ENCODE measurements around the gene MTHFD2L.

Gene MTHFD2L

DNA sequence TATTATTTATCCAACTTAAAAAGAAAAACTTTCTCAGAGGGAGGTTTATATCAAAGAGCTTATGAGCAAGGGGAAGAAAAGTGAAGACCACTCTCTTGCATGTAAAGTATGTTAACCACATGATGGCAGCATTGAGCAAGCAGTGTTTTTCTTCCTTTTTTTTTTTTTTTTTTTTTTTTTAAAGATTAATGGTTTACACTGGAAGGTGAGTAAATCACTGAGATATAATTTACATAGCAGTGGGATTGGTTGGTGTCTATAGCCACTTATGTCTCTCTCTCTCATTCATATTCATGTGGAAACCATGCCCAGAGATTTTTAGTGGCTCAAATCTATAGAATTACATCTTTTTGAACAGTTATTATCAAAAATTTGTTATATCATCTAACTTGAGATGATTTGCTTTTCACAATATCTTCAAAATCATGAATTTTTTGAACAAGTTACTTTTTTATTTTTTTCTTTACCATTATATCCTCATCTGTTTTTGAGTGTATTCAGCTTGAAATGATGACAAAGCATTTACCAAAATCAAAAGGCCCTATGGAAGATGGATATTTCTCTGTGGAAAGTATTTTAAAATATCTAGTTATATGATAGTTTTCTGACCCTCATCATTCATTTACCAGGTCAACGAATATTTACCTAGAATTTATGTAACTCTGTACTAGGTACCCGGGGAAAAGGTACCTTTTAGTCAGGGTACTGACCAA is 31.6 kb downstream of the MTHFD2L start:
- Histone ChIP-seq H3K27ac (no peak overlapping the region), H3K4me3 (no peak overlapping the region), H3K36me3 (ENCODE audit: insufficient read depth, low read length) (no peaks in the 10 kb centered on the region), H3K9me3 (ENCODE audit: low read depth, low read length) (no peaks in the 10 kb centered on the region), H3K9ac (ENCODE audit: insufficient read length) (no peak overlapping the region)
- TF ChIP-seq EZH2 (IDR thresholded peaks at IDR 0.05) (no peak), POLR2AphosphoS5 (IDR thresholded peaks at IDR 0.05; ENCODE audit: borderline replicate concordance, low read depth, low read length) (no peak), FOXP2 (optimal IDR thresholded peaks at IDR 0.05; ENCODE audit: control extremely low read depth, extremely low read length, insufficient read depth) (no peak)
- peak; percentile 47 for DNase-seq (ENCODE audit: low read depth, low spot score)

DNA sequence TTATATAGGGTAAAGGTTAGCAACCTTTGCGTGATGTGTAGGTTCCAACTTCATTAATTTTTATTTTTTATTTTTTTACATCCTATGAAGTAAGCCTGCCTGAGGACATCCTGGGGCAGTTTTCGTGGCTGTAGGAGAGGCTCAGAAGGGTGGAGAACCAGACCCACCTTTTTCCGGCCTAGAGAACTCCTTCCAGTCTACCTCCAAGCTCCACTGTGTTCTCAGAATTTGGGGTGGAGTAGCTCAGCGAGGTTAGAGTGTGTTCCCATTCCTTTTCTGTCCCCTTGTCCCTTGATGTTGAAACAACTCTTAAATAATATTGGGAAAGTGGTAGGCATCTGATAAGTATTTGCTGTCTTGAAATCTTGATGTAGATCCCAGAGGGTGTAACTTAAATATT is 32.4 kb downstream of the MTHFD2L start:
- Histone ChIP-seq H3K4me3 (no peak overlapping the region), H3K27ac (no peak overlapping the region), H3K9me3 (ENCODE audit: low read depth, low read length) (no peaks in the 10 kb centered on the region), H3K9ac (ENCODE audit: insufficient read length) (no peak overlapping the region), H3K36me3 (ENCODE audit: insufficient read depth, low read length) (no peaks in the 10 kb centered on the region)
- no peak for DNase-seq (ENCODE audit: low read depth, low spot score)
- TF ChIP-seq POLR2AphosphoS5 (IDR thresholded peaks at IDR 0.05; ENCODE audit: borderline replicate concordance, low read depth, low read length), result no peak
- no peak for TF ChIP-seq EZH2 (IDR thresholded peaks at IDR 0.05)
- no peak for TF ChIP-seq FOXP2 (optimal IDR thresholded peaks at IDR 0.05; ENCODE audit: control extremely low read depth, extremely low read length, insufficient read depth)

DNA sequence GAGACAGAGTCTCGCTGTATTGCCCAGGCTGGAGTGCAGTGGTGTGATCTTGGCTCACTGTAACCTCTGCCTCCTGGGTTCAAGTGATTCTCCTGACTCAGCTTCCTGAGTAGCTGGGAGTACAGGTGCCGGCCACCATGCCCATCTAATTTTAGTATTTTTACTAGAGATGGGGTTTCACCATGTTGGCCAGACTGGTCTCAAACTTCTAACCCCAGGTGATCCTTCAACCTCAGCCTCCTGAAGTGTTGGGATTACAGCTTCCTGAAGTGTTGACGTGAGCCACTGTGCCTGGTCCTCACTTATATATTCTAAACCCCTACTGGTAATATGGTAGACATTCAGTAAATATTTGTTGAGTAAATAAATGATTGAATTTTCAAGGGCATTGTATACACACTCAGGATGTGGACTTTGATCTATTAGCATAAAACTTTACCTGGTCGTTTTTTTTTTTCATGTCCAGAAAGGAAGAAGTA is 33.0 kb downstream of the MTHFD2L start:
- Histone ChIP-seq H3K9ac (ENCODE audit: insufficient read length) (no peak overlapping the region), H3K36me3 (ENCODE audit: insufficient read depth, low read length) (no peaks in the 10 kb centered on the region), H3K4me3 (no peak overlapping the region), H3K27ac (no peak overlapping the region), H3K9me3 (ENCODE audit: low read depth, low read length) (no peaks in the 10 kb centered on the region)
- TF ChIP-seq EZH2 (IDR thresholded peaks at IDR 0.05) (no peak), POLR2AphosphoS5 (IDR thresholded peaks at IDR 0.05; ENCODE audit: borderline replicate concordance, low read depth, low read length) (no peak), FOXP2 (optimal IDR thresholded peaks at IDR 0.05; ENCODE audit: control extremely low read depth, extremely low read length, insufficient read depth) (no peak)
- no peak for DNase-seq (ENCODE audit: low read depth, low spot score)

DNA sequence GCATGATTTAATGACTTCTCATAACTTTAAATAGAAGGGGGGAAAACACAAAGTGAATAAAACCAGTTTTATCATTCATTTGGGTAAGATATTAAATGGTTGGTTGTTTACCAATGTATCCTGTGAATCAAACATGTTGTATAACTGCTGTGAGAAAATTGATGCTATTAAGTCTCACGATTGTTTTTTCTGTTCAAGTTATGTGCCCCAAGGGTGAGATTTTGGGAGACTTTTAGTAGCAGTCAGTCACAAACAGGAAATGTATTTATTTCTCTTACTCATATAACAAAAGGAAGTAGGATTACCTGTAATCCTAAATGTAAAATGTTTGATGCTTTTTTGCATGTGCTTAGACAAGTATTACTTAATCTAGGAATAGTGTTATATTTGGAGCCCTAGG is 39.2 kb downstream of the MTHFD2L start:
- Histone ChIP-seq H3K4me3 (no peak overlapping the region), H3K27ac (no peak overlapping the region), H3K9me3 (ENCODE audit: low read depth, low read length) (no peaks in the 10 kb centered on the region), H3K36me3 (ENCODE audit: insufficient read depth, low read length) (peaks cover 6% of the 10 kb centered on the region; the same call in 1 of the 2 replicates), H3K9ac (ENCODE audit: insufficient read length) (no peak overlapping the region)
- TF ChIP-seq FOXP2 (optimal IDR thresholded peaks at IDR 0.05; ENCODE audit: control extremely low read depth, extremely low read length, insufficient read depth) (no peak), EZH2 (IDR thresholded peaks at IDR 0.05) (no peak), POLR2AphosphoS5 (IDR thresholded peaks at IDR 0.05; ENCODE audit: borderline replicate concordance, low read depth, low read length) (no peak)
- no peak for DNase-seq (ENCODE audit: low read depth, low spot score)

DNA sequence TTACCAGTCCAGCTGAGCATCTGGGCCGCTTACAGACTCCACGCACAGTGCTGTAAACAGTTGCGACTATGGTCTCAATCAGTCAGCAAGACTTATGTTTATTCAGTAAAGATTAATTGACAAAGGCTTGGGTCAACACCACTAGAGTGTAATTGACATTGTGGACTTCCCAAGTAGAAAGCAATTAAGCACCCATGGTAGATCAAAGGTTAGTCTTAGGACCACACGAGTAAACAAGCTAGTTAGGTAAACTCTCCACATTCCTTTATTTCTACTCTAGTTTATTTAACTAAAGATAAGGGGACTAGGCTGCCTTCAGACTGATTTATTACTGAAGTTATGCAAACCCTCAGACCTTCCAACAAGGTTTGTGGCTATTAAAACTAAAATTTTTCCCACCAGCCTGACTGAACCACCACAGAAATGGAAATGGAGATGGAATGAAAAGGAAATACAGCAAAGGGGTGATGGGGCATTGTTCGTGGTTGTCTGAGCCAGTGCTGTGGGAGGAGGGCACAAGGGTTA is 44.2 kb downstream of the MTHFD2L start:
- no peak for DNase-seq (ENCODE audit: low read depth, low spot score)
- no peak overlapping the region for H3K4me3 ChIP-seq
- no peaks in the 10 kb centered on the region for H3K9me3 ChIP-seq (ENCODE audit: low read depth, low read length)
- no peak overlapping the region for H3K27ac ChIP-seq
- TF ChIP-seq POLR2AphosphoS5 (IDR thresholded peaks at IDR 0.05; ENCODE audit: borderline replicate concordance, low read depth, low read length), result no peak
- H3K36me3 ChIP-seq (ENCODE audit: insufficient read depth, low read length), result peaks cover 6% of the 10 kb centered on the region; the same call in 1 of the 2 replicates
- no peak overlapping the region for H3K9ac ChIP-seq (ENCODE audit: insufficient read length)

DNA sequence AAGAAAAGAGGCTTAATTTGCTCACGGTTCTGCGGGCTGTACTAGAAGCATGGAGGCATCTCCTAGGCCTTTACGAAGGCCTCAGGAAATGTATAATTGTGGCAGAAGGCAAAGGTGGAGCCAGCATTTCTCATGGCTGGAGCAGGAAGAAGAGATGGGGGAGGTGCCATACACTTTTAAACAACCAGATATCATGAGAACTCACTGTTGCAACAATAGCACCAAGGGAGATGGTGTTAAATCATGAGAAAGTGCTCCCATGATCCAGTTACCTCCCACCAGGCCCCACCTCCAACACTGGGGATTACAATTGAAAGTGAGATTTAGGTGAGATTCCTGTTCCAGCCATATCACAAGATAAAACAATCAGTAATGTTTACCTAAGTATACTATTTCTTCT is 45.5 kb downstream of the MTHFD2L start:
- no peak for DNase-seq (ENCODE audit: low read depth, low spot score)
- no peaks in the 10 kb centered on the region for H3K9me3 ChIP-seq (ENCODE audit: low read depth, low read length)
- H3K36me3 ChIP-seq (ENCODE audit: insufficient read depth, low read length), result peaks cover 6% of the 10 kb centered on the region; the same call in 1 of the 2 replicates
- no peak overlapping the region for H3K27ac ChIP-seq
- no peak overlapping the region for H3K9ac ChIP-seq (ENCODE audit: insufficient read length)
- TF ChIP-seq POLR2AphosphoS5 (IDR thresholded peaks at IDR 0.05; ENCODE audit: borderline replicate concordance, low read depth, low read length), result no peak
- no peak for TF ChIP-seq FOXP2 (optimal IDR thresholded peaks at IDR 0.05; ENCODE audit: control extremely low read depth, extremely low read length, insufficient read depth)
- no peak for TF ChIP-seq EZH2 (IDR thresholded peaks at IDR 0.05)
- H3K4me3 ChIP-seq, result no peak overlapping the region

DNA sequence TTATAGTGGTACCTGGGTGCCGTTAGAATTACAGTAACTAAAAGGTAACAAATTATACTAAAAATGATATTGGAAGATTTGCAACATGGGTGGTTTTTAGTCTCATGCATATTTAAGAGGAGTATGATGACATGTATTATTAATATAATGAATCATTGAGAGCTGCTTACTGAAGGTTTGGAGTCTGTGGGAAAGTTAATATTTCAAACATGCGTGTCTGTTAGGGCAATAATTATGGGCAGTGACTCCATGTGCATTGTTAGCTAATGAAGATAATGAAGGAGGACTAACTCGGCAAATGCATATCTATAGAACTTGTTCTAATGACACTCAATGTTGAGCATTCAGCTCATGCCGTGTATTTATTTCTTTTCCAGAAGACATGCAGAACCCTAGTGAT is 47.1 kb downstream of the MTHFD2L start:
- Histone ChIP-seq H3K9ac (ENCODE audit: insufficient read length) (no peak overlapping the region), H3K4me3 (no peak overlapping the region), H3K36me3 (ENCODE audit: insufficient read depth, low read length) (peaks cover 6% of the 10 kb centered on the region; the same call in 1 of the 2 replicates), H3K27ac (no peak overlapping the region), H3K9me3 (ENCODE audit: low read depth, low read length) (no peaks in the 10 kb centered on the region)
- no peak for TF ChIP-seq FOXP2 (optimal IDR thresholded peaks at IDR 0.05; ENCODE audit: control extremely low read depth, extremely low read length, insufficient read depth)
- DNase-seq (ENCODE audit: low read depth, low spot score), result no peak

DNA sequence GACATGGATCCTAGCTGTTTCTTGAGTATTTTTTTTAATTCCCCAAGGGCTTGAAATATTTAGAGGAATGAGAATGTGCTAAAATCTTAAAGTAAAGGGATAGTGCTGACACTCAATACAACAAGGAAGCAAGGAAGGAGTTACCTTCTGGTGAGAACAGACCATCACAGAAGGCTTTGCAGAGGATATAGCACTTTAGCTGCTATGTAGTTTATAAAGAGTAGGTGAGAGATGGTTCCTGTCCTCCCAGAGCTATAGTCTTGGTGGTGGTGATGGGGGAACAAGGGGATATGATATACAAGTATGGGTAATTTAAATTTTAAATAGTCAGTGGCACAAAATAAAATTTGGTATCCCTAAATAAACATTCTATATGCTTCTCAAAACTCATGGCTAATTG is 47.6 kb downstream of the MTHFD2L start:
- no peak overlapping the region for H3K9ac ChIP-seq (ENCODE audit: insufficient read length)
- no peak for DNase-seq (ENCODE audit: low read depth, low spot score)
- H3K4me3 ChIP-seq, result no peak overlapping the region
- H3K9me3 ChIP-seq (ENCODE audit: low read depth, low read length), result no peaks in the 10 kb centered on the region
- no peak overlapping the region for H3K27ac ChIP-seq
- TF ChIP-seq POLR2AphosphoS5 (IDR thresholded peaks at IDR 0.05; ENCODE audit: borderline replicate concordance, low read depth, low read length) (no peak), FOXP2 (optimal IDR thresholded peaks at IDR 0.05; ENCODE audit: control extremely low read depth, extremely low read length, insufficient read depth) (no peak), EZH2 (IDR thresholded peaks at IDR 0.05) (no peak)
- H3K36me3 ChIP-seq (ENCODE audit: insufficient read depth, low read length), result peaks cover 6% of the 10 kb centered on the region; the same call in 1 of the 2 replicates
